ENCODE results near the gene MEF2D.

GRCh38 chr1:156455362-156455761 lies 45.2 kb downstream of the MEF2D start:
- no peak for TF ChIP-seq ISL1 (CRISPR knock-in tag; IDR thresholded peaks at IDR 0.05)
- TF ChIP-seq TOX (CRISPR knock-in tag; IDR thresholded peaks at IDR 0.05; ENCODE audit: borderline replicate concordance) = no peak
- TF ChIP-seq ZFP30 (CRISPR knock-in tag; IDR thresholded peaks at IDR 0.05) = no peak
- TF ChIP-seq ZC3H10 (CRISPR knock-in tag; IDR thresholded peaks at IDR 0.05) = no peak
